HG02870 (cell line): ENCODE measurements around the gene EIF5B.
"Not testable (repeated sequence)": the region's sequence is repeated elsewhere in the genome, so short reads cannot be mapped to it uniquely, and the experiment has no call there.

Experiments
- ATAC-seq: cut with Tn5 transposase; IDR thresholded peaks from one replicate; pipeline ENCODE4 v1.9.1; 2021; ENCODE audit warnings: mild to moderate bottlenecking, moderate library complexity; ENCODE audit not compliant: unreplicated experiment

EIF5B gene

GRCh38 chr2:99337113-99338028 is at the start of gene EIF5B:
TSS of gene EIF5B (plus strand) at chr2:99337389. CDS start at chr2:99337555, 166 bp downstream.
- peak; percentile 48 for ATAC-seq

- ATAC-seq: no peak
Measured at GRCh38 chr2:99297994-99298393, 39.2 kb upstream of the EIF5B start.

GRCh38 chr2:99299580-99299979 is 37.6 kb upstream of the EIF5B start:
- ATAC-seq: no peak

- not testable (repeated sequence) for ATAC-seq
Measured at GRCh38 chr2:99301097-99301496, 36.1 kb upstream of the EIF5B start, which contains the start of gene LYG1. TSS of gene LYG1 (minus strand) at chr2:99301197. CDS start at chr2:99295670, 5,527 bp downstream.

GRCh38 chr2:99317161-99317872 is 19.9 kb upstream of the EIF5B start:
- no peak for ATAC-seq

GRCh38 chr2:99317873-99318200 is 19.4 kb upstream of the EIF5B start:
- ATAC-seq: not testable (repeated sequence)

- ATAC-seq: no peak
Measured at GRCh38 chr2:99325384-99325783, 11.8 kb upstream of the EIF5B start.

- ATAC-seq: peak; percentile 72
Measured at GRCh38 chr2:99335911-99336803, 1.0 kb upstream of the EIF5B start, which contains the start of gene TXNDC9. TSS of gene TXNDC9 (minus strand) at chr2:99336333. CDS start at chr2:99333210, 3,123 bp downstream.

GRCh38 chr2:99336804-99337112 is 431 bp upstream of the EIF5B start:
- peak; percentile 7 for ATAC-seq

- ATAC-seq: no peak
Measured at GRCh38 chr2:99338029-99338585, 918 bp downstream of the EIF5B start.

- no peak for ATAC-seq
Measured at GRCh38 chr2:99340669-99341236, 3.6 kb downstream of the EIF5B start.

- ATAC-seq: no peak
Measured at GRCh38 chr2:99342536-99342935, 5.3 kb downstream of the EIF5B start.

- not testable (repeated sequence) for ATAC-seq
Measured at GRCh38 chr2:99345446-99345845, 8.3 kb downstream of the EIF5B start.

GRCh38 chr2:99346218-99346617 is 9.0 kb downstream of the EIF5B start:
- no peak for ATAC-seq

- ATAC-seq: peak; percentile 62
Measured at GRCh38 chr2:99348173-99348572, 11.0 kb downstream of the EIF5B start.

GRCh38 chr2:99350194-99350593 is 13.0 kb downstream of the EIF5B start:
- no peak for ATAC-seq

GRCh38 chr2:99354070-99354469 is 16.9 kb downstream of the EIF5B start:
- ATAC-seq: no peak

GRCh38 chr2:99354825-99355224 is 17.6 kb downstream of the EIF5B start:
- not testable (repeated sequence) for ATAC-seq

GRCh38 chr2:99356853-99357252 is 19.7 kb downstream of the EIF5B start:
- peak; percentile 67 for ATAC-seq

GRCh38 chr2:99365661-99366060 is 28.5 kb downstream of the EIF5B start:
- ATAC-seq: no peak
